ENCODE measurements around the gene MED12L.

GRCh38 chr3:151283387-151283786, 197.9 kb downstream of the MED12L start:
- no peak for TF ChIP-seq POLR2A (IDR thresholded peaks at IDR 0.05; ENCODE audit: extremely low read depth, insufficient read length)
- no peak for TF ChIP-seq MYC (IDR thresholded peaks at IDR 0.05; ENCODE audit: low read depth, low read length)
- TF ChIP-seq CTCF (IDR thresholded peaks at IDR 0.05; ENCODE audit: low read depth, low read length), result no peak

Measured in NB4 (cell line).